ENCODE data around the gene P2RY13.

Gene P2RY13

DNA sequence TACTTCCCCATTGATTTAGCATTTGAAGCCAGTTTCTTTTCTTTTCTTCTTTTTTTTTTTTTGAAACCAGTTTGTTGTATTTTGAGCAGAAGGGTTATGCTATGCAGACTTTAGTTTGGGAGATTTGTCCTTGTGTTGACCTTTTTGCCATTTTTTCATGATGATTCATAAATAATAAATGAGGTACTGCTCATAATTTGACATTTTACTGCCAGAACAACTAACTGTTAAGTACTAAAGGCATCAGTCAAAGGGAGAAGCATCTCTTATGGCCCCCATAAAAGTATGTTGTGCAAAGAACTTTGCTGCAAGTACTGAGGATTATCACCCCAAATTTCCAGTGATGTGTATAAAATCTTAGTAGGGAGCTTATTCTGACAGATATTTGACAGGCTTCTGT is 11.0 kb downstream of the P2RY13 start:
- TF ChIP-seq ISL1 (CRISPR knock-in tag; IDR thresholded peaks at IDR 0.05) (peak; percentile 75), BACH2 (CRISPR knock-in tag; IDR thresholded peaks at IDR 0.05; ENCODE audit: borderline replicate concordance) (no peak)
- ATAC-seq, result peak; percentile 65

DNA sequence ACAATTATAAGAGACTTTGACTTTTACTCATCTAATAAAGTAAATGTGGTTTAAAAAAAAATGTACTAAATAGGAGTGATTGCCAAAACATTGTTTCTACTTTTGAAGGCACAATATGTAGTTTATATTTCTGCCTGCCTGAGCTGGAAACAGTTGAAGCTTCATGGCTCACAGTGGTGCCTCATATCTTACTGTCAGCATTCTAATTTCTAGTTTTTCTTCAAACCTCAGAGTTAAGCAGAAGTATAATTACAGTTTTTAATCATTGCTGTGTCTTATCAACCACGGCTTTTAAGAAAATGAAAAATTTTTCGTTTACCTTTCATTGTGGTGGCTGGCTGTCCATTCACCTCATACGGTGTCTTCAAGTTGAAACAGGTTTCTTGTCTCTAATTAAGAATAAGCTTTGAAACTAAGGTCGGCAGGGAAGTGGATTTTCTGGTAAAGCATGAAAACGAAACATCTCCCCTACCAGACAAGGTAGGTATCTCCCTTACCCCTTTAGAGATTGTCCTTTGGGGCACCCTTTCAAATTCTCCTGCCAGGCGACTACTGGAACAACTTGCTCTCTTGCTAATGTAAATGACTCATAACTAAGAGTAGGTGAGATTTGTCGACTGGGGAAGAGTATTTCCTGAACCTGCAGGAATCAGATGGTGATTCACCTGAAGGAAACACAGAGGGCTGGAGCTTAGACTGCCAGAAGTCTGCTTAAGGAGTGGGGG is 12.9 kb downstream of the P2RY13 start, which contains the start of gene GPR87:
Gene GPR87 (minus strand): TSS at position 554 of the 725 bp plus-strand sequence. CDS start 16,720 bp downstream, outside the sequence.
- ATAC-seq, result no peak
- no peak for TF ChIP-seq CSDC2 (CRISPR knock-in tag; IDR thresholded peaks at IDR 0.05)
- no peak for TF ChIP-seq ISL1 (CRISPR knock-in tag; IDR thresholded peaks at IDR 0.05)
- no peak for TF ChIP-seq ZNF565 (CRISPR knock-in tag; conservative IDR thresholded peaks at IDR 0.05; ENCODE audit: low read depth)
- TF ChIP-seq ZC3H10 (CRISPR knock-in tag; IDR thresholded peaks at IDR 0.05), result no peak
- TF ChIP-seq, protein P1, sequence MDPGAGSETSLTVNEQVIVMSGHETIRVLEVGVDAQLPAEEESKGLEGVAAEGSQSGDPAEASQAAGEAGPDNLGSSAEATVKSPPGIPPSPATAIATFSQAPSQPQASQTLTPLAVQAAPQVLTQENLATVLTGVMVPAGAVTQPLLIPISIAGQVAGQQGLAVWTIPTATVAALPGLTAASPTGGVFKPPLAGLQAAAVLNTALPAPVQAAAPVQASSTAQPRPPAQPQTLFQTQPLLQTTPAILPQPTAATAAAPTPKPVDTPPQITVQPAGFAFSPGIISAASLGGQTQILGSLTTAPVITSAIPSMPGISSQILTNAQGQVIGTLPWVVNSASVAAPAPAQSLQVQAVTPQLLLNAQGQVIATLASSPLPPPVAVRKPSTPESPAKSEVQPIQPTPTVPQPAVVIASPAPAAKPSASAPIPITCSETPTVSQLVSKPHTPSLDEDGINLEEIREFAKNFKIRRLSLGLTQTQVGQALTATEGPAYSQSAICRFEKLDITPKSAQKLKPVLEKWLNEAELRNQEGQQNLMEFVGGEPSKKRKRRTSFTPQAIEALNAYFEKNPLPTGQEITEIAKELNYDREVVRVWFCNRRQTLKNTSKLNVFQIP (CRISPR knock-in tag; IDR thresholded peaks at IDR 0.05; ENCODE audit: borderline replicate concordance, low read depth), result no peak
- no peak for TF ChIP-seq TOX (CRISPR knock-in tag; IDR thresholded peaks at IDR 0.05; ENCODE audit: borderline replicate concordance)
- TF ChIP-seq ARNTL (CRISPR knock-in tag; IDR thresholded peaks at IDR 0.05; ENCODE audit: borderline replicate concordance, low read depth), result no peak
- no peak for TF ChIP-seq ZNF8 (CRISPR knock-in tag; IDR thresholded peaks at IDR 0.05)
- no peak for TF ChIP-seq OSR1 (CRISPR knock-in tag; IDR thresholded peaks at IDR 0.05)

DNA sequence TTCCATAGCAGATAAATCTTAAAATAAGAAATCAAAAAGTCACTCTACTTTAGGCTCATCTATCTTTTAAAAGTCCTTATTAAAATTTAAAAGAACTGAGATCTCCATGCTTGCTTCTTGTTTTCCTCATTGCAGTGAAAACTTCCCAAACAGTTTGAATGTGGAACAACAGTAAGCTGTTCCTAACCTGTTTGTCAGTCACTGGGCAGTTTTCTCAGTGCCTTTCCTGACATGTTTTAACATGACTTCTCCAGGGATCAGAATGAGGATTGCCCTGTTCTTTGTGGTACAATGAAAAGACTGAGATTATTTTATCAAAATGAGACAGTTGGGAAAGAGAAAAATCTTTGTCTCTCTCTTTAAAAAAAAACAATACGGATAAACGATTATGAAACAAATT is 13.5 kb downstream of the P2RY13 start:
- TF ChIP-seq ZNF565 (CRISPR knock-in tag; conservative IDR thresholded peaks at IDR 0.05; ENCODE audit: low read depth) (no peak), BACH2 (CRISPR knock-in tag; IDR thresholded peaks at IDR 0.05; ENCODE audit: borderline replicate concordance) (no peak), ZNF70 (CRISPR knock-in tag; IDR thresholded peaks at IDR 0.05) (no peak)
- ATAC-seq, result no peak

DNA sequence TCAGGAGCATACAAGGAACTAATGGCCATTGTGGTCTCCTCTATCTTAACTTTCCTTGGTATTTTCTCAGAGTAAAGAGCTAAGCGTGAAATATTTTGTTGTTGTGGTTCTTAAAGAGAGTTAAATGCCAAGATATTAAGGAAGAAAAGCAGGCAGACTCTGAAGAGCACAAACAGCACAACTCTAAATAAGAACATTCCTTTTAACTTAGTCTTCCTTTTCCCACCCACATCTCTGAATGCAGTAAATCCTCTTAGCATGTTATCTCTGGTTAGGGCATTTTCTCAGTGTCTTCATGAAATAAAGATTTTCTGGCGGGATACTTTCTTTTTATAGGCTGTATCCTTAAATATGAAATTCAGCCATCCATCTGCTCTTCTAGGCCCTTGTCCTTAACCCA is 14.2 kb downstream of the P2RY13 start:
- no peak for ATAC-seq
- TF ChIP-seq ZNF70 (CRISPR knock-in tag; IDR thresholded peaks at IDR 0.05) (no peak), RARB (CRISPR knock-in tag; IDR thresholded peaks at IDR 0.05) (no peak), ESRRG (CRISPR knock-in tag; IDR thresholded peaks at IDR 0.05) (no peak), OSR1 (CRISPR knock-in tag; IDR thresholded peaks at IDR 0.05) (no peak), SNAI2 (CRISPR knock-in tag; IDR thresholded peaks at IDR 0.05) (no peak), ISL1 (CRISPR knock-in tag; IDR thresholded peaks at IDR 0.05) (no peak)
- TF ChIP-seq, protein P2, sequence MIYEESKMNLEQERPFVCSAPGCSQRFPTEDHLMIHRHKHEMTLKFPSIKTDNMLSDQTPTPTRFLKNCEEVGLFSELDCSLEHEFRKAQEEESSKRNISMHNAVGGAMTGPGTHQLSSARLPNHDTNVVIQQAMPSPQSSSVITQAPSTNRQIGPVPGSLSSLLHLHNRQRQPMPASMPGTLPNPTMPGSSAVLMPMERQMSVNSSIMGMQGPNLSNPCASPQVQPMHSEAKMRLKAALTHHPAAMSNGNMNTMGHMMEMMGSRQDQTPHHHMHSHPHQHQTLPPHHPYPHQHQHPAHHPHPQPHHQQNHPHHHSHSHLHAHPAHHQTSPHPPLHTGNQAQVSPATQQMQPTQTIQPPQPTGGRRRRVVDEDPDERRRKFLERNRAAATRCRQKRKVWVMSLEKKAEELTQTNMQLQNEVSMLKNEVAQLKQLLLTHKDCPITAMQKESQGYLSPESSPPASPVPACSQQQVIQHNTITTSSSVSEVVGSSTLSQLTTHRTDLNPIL (CRISPR knock-in tag; IDR thresholded peaks at IDR 0.05; ENCODE audit: low read depth), result no peak
- TF ChIP-seq, protein P3, sequence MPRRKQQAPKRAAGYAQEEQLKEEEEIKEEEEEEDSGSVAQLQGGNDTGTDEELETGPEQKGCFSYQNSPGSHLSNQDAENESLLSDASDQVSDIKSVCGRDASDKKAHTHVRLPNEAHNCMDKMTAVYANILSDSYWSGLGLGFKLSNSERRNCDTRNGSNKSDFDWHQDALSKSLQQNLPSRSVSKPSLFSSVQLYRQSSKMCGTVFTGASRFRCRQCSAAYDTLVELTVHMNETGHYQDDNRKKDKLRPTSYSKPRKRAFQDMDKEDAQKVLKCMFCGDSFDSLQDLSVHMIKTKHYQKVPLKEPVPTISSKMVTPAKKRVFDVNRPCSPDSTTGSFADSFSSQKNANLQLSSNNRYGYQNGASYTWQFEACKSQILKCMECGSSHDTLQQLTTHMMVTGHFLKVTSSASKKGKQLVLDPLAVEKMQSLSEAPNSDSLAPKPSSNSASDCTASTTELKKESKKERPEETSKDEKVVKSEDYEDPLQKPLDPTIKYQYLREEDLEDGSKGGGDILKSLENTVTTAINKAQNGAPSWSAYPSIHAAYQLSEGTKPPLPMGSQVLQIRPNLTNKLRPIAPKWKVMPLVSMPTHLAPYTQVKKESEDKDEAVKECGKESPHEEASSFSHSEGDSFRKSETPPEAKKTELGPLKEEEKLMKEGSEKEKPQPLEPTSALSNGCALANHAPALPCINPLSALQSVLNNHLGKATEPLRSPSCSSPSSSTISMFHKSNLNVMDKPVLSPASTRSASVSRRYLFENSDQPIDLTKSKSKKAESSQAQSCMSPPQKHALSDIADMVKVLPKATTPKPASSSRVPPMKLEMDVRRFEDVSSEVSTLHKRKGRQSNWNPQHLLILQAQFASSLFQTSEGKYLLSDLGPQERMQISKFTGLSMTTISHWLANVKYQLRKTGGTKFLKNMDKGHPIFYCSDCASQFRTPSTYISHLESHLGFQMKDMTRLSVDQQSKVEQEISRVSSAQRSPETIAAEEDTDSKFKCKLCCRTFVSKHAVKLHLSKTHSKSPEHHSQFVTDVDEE (CRISPR knock-in tag; IDR thresholded peaks at IDR 0.05), result no peak

DNA sequence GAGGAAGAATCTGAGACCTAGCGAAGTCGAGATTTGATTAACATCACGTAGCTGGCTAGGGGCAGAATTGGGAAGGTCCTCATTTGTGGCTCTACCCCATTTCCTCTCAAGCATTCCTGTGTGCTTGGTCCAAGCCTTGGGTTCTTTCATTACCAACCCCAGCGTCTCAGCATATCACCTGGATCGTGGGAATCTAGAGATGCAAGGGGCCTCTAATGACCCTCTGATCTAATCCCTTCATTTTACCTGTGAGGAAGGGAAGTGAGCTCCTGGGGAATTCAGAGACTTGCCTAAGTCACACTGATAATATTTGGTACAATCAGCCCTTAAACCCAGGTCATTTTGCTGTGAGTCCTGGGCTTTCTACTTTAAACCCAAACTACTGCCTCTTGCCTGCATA is 14.8 kb downstream of the P2RY13 start:
- no peak for ATAC-seq
- TF ChIP-seq TCF4 (CRISPR knock-in tag; IDR thresholded peaks at IDR 0.05; ENCODE audit: borderline replicate concordance), result no peak
- no peak for TF ChIP-seq BACH2 (CRISPR knock-in tag; IDR thresholded peaks at IDR 0.05; ENCODE audit: borderline replicate concordance)
- TF ChIP-seq, protein P4, sequence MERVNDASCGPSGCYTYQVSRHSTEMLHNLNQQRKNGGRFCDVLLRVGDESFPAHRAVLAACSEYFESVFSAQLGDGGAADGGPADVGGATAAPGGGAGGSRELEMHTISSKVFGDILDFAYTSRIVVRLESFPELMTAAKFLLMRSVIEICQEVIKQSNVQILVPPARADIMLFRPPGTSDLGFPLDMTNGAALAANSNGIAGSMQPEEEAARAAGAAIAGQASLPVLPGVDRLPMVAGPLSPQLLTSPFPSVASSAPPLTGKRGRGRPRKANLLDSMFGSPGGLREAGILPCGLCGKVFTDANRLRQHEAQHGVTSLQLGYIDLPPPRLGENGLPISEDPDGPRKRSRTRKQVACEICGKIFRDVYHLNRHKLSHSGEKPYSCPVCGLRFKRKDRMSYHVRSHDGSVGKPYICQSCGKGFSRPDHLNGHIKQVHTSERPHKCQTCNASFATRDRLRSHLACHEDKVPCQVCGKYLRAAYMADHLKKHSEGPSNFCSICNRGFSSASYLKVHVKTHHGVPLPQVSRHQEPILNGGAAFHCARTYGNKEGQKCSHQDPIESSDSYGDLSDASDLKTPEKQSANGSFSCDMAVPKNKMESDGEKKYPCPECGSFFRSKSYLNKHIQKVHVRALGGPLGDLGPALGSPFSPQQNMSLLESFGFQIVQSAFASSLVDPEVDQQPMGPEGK (CRISPR knock-in tag; IDR thresholded peaks at IDR 0.05; ENCODE audit: borderline replicate concordance), result no peak
- TF ChIP-seq, protein P3 (CRISPR knock-in tag; IDR thresholded peaks at IDR 0.05), result no peak
- TF ChIP-seq PPARA (CRISPR knock-in tag; IDR thresholded peaks at IDR 0.05; ENCODE audit: borderline replicate concordance), result no peak
- TF ChIP-seq SNAI2 (CRISPR knock-in tag; IDR thresholded peaks at IDR 0.05), result no peak
- TF ChIP-seq, protein P2 (CRISPR knock-in tag; IDR thresholded peaks at IDR 0.05; ENCODE audit: low read depth), result no peak
- no peak for TF ChIP-seq RARB (CRISPR knock-in tag; IDR thresholded peaks at IDR 0.05)
